ENCODE results near the gene CCNI. TPM values are rescaled to one million over a fixed set of nuclear protein-coding genes. Genes with fewer than 3 reads are reported as not detected.

The CCNI gene, protein sequence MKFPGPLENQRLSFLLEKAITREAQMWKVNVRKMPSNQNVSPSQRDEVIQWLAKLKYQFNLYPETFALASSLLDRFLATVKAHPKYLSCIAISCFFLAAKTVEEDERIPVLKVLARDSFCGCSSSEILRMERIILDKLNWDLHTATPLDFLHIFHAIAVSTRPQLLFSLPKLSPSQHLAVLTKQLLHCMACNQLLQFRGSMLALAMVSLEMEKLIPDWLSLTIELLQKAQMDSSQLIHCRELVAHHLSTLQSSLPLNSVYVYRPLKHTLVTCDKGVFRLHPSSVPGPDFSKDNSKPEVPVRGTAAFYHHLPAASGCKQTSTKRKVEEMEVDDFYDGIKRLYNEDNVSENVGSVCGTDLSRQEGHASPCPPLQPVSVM
- total RNA-seq, result 100 to 1,000 TPM; 267 to 346 (median 271) TPM

DNA sequence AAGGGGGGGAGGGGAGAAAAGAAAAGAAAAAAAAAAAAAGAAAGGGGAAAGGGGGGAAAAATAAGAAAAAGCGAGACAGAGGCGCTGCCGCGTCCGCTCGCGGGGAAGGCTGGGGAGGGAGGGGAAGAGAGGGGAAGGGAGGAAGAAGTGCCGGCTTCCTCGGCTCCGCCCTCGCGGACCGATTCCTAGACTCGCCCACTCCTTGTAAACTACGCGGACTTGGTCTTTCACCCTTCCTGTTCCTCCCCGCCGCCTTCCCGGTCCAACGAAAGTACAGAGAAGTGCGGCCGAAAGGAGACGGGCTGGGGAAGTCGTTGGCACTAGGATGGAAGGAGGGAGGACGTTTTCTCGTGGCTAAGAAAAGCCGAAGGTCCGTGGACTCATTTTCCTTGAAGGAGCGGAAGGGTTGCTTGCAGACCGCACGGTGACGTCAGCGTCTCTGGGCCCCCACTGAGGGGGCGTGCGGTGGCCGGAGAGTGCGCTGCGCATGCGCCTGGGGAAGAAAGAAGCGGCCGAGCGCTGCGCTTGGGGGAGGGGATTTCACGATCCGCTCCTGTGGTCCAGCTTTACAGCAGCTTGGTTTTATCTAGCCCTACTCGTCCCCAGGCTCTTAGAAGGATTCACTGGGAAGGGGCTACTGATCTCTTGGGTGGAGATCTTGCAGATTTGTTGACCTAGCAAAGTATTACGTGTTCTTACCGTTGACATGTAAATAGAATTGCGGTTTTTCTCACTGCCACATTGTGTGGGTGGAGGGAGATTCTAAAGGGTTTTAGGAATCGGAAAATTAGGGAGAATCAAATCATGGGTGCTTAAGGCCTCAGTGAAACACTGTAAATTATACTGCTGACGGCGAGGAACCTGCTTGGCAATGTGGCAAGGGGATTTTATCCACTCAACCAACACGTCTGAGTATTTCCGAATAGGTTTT, at the start of gene CCNI:
Gene CCNI (minus strand): TSS at position 121 of the 931 bp plus-strand sequence. CDS start 9,627 bp downstream, outside the sequence.
- H3K9me3 ChIP-seq, result no peaks in the 10 kb centered on the region
- intact Hi-C loops (cut with DNase I; ENCODE audit: low total_unique reads), result loop anchor here (2.0 kb wide), 2 partner anchors 81 to 561 kb away; partner anchors contain the start of gene CCNG2
- peak within 1 kb of the TSS; percentile 100 for H3K27ac ChIP-seq
- peaks cover 0 to 16% of the 10 kb centered on the region in 2 donors for H3K4me1 ChIP-seq
- TF ChIP-seq POLR2A (IDR thresholded peaks at IDR 0.05), result peak; percentile 81
- TF ChIP-seq, protein P1, sequence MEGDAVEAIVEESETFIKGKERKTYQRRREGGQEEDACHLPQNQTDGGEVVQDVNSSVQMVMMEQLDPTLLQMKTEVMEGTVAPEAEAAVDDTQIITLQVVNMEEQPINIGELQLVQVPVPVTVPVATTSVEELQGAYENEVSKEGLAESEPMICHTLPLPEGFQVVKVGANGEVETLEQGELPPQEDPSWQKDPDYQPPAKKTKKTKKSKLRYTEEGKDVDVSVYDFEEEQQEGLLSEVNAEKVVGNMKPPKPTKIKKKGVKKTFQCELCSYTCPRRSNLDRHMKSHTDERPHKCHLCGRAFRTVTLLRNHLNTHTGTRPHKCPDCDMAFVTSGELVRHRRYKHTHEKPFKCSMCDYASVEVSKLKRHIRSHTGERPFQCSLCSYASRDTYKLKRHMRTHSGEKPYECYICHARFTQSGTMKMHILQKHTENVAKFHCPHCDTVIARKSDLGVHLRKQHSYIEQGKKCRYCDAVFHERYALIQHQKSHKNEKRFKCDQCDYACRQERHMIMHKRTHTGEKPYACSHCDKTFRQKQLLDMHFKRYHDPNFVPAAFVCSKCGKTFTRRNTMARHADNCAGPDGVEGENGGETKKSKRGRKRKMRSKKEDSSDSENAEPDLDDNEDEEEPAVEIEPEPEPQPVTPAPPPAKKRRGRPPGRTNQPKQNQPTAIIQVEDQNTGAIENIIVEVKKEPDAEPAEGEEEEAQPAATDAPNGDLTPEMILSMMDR (IDR thresholded peaks at IDR 0.05), result no peak
- TF ChIP-seq POLR2AphosphoS5 (IDR thresholded peaks at IDR 0.05), result peak; percentile 97 to 99 (median 98)
- H3K36me3 ChIP-seq, result no peaks in the 10 kb centered on the region
- H3K27me3 ChIP-seq, result no peaks in the 10 kb centered on the region
- peak; percentile 94 to 95 for DNase-seq (ENCODE audit: low spot score in 2 of 2)
- H3K4me3 ChIP-seq, result peak within 1 kb of the TSS; percentile 96 to 97 (median 97)

- H3K4me3 ChIP-seq, result no peak overlapping the region
- H3K27ac ChIP-seq, result no peak overlapping the region
- H3K9me3 ChIP-seq, result no peaks in the 10 kb centered on the region
- H3K36me3 ChIP-seq, result no peaks in the 10 kb centered on the region
- no peaks in the 10 kb centered on the region for H3K27me3 ChIP-seq
- intact Hi-C loops (cut with DNase I; ENCODE audit: low total_unique reads), result no loop called here
- TF ChIP-seq, protein P1 (IDR thresholded peaks at IDR 0.05), result no peak
- TF ChIP-seq POLR2AphosphoS5 (IDR thresholded peaks at IDR 0.05) (no peak), POLR2A (IDR thresholded peaks at IDR 0.05) (no peak)
- no peak for DNase-seq (ENCODE audit: low spot score in 2 of 2)
- no peaks in the 10 kb centered on the region for H3K4me1 ChIP-seq
Observed at GRCh38 chr4:77124576-77124975, 48.8 kb upstream of the CCNI start.

DNA sequence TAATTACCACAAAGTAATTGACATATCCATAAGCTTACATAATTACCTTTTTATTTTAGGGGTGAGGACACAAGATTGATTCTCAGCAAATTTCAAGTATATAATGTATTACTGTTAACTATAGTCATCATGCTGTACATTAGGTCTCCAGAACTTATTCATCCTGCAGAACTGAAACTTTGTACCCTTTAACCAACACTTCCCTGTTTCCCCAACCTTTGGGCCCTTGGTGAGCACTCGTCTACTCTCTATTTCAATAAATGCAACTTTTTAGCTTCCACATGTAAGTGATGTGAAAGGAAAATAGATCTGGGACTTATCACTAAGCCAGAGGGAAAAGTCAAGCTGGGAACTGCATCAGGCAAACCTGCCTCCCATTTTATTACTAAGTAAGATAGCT, 47.6 kb upstream of the CCNI start:
- no peaks in the 10 kb centered on the region for H3K9me3 ChIP-seq
- no peak for DNase-seq (ENCODE audit: low spot score in 2 of 2)
- TF ChIP-seq POLR2A (IDR thresholded peaks at IDR 0.05) (no peak), POLR2AphosphoS5 (IDR thresholded peaks at IDR 0.05) (no peak)
- TF ChIP-seq, protein P1 (IDR thresholded peaks at IDR 0.05), result no peak
- H3K4me1 ChIP-seq, result no peaks in the 10 kb centered on the region
- no peak overlapping the region for H3K27ac ChIP-seq
- no peak overlapping the region for H3K4me3 ChIP-seq
- H3K27me3 ChIP-seq, result no peaks in the 10 kb centered on the region
- no peaks in the 10 kb centered on the region for H3K36me3 ChIP-seq
- intact Hi-C loops (cut with DNase I; ENCODE audit: low total_unique reads), result no loop called here

GRCh38 chr4:77122656-77123055, 46.9 kb upstream of the CCNI start:
- Histone ChIP-seq H3K27me3 (no peaks in the 10 kb centered on the region), H3K27ac (peak overlapping the region in 1 of 2 donors; percentile 2), H3K4me1 (no peaks in the 10 kb centered on the region), H3K36me3 (no peaks in the 10 kb centered on the region), H3K9me3 (no peaks in the 10 kb centered on the region), H3K4me3 (no peak overlapping the region)
- TF ChIP-seq POLR2AphosphoS5 (IDR thresholded peaks at IDR 0.05), result no peak
- TF ChIP-seq POLR2A (IDR thresholded peaks at IDR 0.05), result no peak
- TF ChIP-seq, protein P1 (IDR thresholded peaks at IDR 0.05), result no peak
- intact Hi-C loops (cut with DNase I; ENCODE audit: low total_unique reads), result no loop called here
- no peak for DNase-seq (ENCODE audit: low spot score in 2 of 2)
